Panc1 (cell line): Measurements from ENCODE around the gene SENP6.

Source experiments
- POLR2AphosphoS5 ChIP-seq: IDR thresholded peaks from 2 replicates; pipeline ENCODE4 v1.6.1; 2012; ENCODE audit warnings: mild to moderate bottlenecking, low read depth, low read length, moderate library complexity
- REST ChIP-seq, 2 experiments: IDR thresholded peaks; 2 replicates each; pipeline ENCODE4 v1.6.1; 2011 to 2012; ENCODE audit warnings: low read depth in 2 of 2, control low read depth in 1 of 2, low read length in 1 of 2, mild to moderate bottlenecking in 1 of 2, moderate library complexity in 1 of 2; ENCODE audit not compliant: insufficient read depth in 1 of 2
- TCF7L2 ChIP-seq: IDR thresholded peaks from 2 replicates; pipeline ENCODE4 v1.6.1; 2011; ENCODE audit warnings: mild to moderate bottlenecking, low read depth, low read length, inconsistent platforms
- TF ChIP-seq, protein P1 (sequence below): fragments of 450-650 bp; IDR thresholded peaks from 2 replicates; pipeline ENCODE4 v1.5.1; 2017; ENCODE audit warnings: mild to moderate bottlenecking

DNA sequence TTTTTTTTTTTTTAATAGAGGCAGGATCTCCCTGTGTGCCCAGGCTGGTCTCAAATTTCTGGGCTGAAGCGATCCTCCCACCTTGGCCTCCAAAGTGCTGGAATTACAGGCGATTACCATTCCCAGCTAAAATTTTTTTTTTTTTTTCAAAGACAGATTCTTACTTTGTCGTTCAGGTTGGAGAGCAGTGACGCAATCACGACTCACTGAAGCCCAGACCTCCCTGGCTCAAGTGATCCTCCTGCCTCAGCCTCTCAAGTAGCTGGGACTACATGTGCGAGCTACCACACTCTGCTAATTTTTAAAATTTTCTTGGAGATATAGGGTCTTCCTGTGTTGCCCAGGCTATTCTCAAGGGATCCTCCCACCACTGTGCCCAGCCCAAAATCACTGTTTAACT, 89.3 kb downstream of the SENP6 start:
- TF ChIP-seq, protein P1, sequence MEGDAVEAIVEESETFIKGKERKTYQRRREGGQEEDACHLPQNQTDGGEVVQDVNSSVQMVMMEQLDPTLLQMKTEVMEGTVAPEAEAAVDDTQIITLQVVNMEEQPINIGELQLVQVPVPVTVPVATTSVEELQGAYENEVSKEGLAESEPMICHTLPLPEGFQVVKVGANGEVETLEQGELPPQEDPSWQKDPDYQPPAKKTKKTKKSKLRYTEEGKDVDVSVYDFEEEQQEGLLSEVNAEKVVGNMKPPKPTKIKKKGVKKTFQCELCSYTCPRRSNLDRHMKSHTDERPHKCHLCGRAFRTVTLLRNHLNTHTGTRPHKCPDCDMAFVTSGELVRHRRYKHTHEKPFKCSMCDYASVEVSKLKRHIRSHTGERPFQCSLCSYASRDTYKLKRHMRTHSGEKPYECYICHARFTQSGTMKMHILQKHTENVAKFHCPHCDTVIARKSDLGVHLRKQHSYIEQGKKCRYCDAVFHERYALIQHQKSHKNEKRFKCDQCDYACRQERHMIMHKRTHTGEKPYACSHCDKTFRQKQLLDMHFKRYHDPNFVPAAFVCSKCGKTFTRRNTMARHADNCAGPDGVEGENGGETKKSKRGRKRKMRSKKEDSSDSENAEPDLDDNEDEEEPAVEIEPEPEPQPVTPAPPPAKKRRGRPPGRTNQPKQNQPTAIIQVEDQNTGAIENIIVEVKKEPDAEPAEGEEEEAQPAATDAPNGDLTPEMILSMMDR, result no peak
- TF ChIP-seq POLR2AphosphoS5, result no peak
- no peak for TF ChIP-seq REST (IDR thresholded peaks at IDR 0.05; ENCODE audit: insufficient read depth in 1 of 2, low read depth in 2 of 2, low read length in 1 of 2)
- no peak for TF ChIP-seq TCF7L2
